Liver (tissue), 9 donors: Measurements from ENCODE around the gene GARNL3. TPM values are rescaled to one million over a fixed set of nuclear protein-coding genes. Genes with fewer than 3 reads are reported as not detected.

ENCODE experiments used
- DNase-seq: peaks from one replicate; pipeline ENCODE4 v3.0.0-alpha.2; 2017; ENCODE audit warnings: low spot score
- H3K27ac ChIP-seq, 2 donors: one replicate each; pipeline ENCODE4 v1.7.0; 2013; ENCODE audit warnings: inconsistent platforms in 2 of 2, low read length in 2 of 2, control low read depth in 1 of 2, low read depth in 1 of 2, mild to moderate bottlenecking in 1 of 2
- H3K27me3 ChIP-seq, 4 donors: one replicate each; pipeline versions ENCODE4 v1.6.1 to v1.7.0; 2013; ENCODE audit warnings: low read length in 3 of 4, inconsistent platforms in 1 of 4, mild to moderate bottlenecking in 1 of 4, moderate library complexity in 1 of 4; ENCODE audit not compliant: control insufficient read depth in 4 of 4, insufficient read depth in 4 of 4
- H3K36me3 ChIP-seq, 4 donors: one replicate each; pipeline versions ENCODE4 v1.6.1 to v1.7.0; 2013; ENCODE audit warnings: low read length in 3 of 4, mild to moderate bottlenecking in 3 of 4, low read depth in 1 of 4, moderate library complexity in 1 of 4; ENCODE audit not compliant: control insufficient read depth in 4 of 4, insufficient read depth in 3 of 4
- H3K4me1 ChIP-seq, 4 donors: one replicate each; pipeline versions ENCODE4 v1.6.1 to v1.7.0; 2013; ENCODE audit warnings: low read length in 3 of 4, mild to moderate bottlenecking in 3 of 4, moderate library complexity in 1 of 4; ENCODE audit not compliant: control insufficient read depth in 4 of 4, insufficient read depth in 4 of 4
- H3K4me3 ChIP-seq, 3 donors: one replicate each; pipeline versions ENCODE4 v1.6.1 to v1.7.0; 2013; ENCODE audit warnings: low read length in 3 of 3, control low read depth in 1 of 3, low read depth in 1 of 3, mild to moderate bottlenecking in 1 of 3
- H3K9ac ChIP-seq, 2 donors: one replicate each; pipeline ENCODE4 v1.7.0; 2013; ENCODE audit warnings: low read length in 2 of 2, mild to moderate bottlenecking in 2 of 2, moderate library complexity in 2 of 2, control low read depth in 1 of 2, low read depth in 1 of 2
- H3K9me3 ChIP-seq, 4 donors: one replicate each; pipeline versions ENCODE4 v1.6.1 to v1.7.0; 2013; ENCODE audit warnings: low read length in 3 of 4; ENCODE audit not compliant: control insufficient read depth in 4 of 4
- EGR1 ChIP-seq, 2 donors: IDR thresholded peaks; 2 replicates each; pipeline ENCODE4 v1.6.1; 2016 to 2018; ENCODE audit warnings: antibody characterized with exemption in 2 of 2, low read depth in 2 of 2
- FOXA1 ChIP-seq: IDR thresholded peaks from 2 replicates; pipeline ENCODE4 v1.6.1; 2016; ENCODE audit warnings: antibody characterized with exemption
- GABPA ChIP-seq, 2 donors: IDR thresholded peaks in 1 of 2; conservative IDR thresholded peaks in 1 of 2; 2 replicates each; pipeline ENCODE4 v1.6.1; 2016; ENCODE audit warnings: antibody characterized with exemption in 2 of 2, mild to moderate bottlenecking in 1 of 2, moderate library complexity in 1 of 2
- HNF4A ChIP-seq, 2 donors: conservative IDR thresholded peaks; 2 replicates each; pipeline ENCODE4 v1.6.1; 2016; ENCODE audit warnings: antibody characterized with exemption in 2 of 2, mild to moderate bottlenecking in 2 of 2
- HNF4G ChIP-seq: IDR thresholded peaks from 2 replicates; pipeline ENCODE4 v1.6.1; 2016; ENCODE audit warnings: antibody characterized with exemption
- JUND ChIP-seq, 2 donors: IDR thresholded peaks; 2 replicates each; pipeline ENCODE4 v1.6.1; 2016; ENCODE audit warnings: antibody characterized with exemption in 2 of 2
- NR2F2 ChIP-seq: IDR thresholded peaks from 2 replicates; pipeline ENCODE4 v1.6.1; 2016; ENCODE audit warnings: antibody characterized with exemption
- REST ChIP-seq: IDR thresholded peaks from 2 replicates; pipeline ENCODE4 v1.6.1; 2016; ENCODE audit warnings: antibody characterized with exemption, mild to moderate bottlenecking
- SP1 ChIP-seq: IDR thresholded peaks from 2 replicates; pipeline ENCODE4 v1.6.1; 2018; ENCODE audit warnings: antibody characterized with exemption, mild to moderate bottlenecking
- YY1 ChIP-seq: IDR thresholded peaks from 2 replicates; pipeline ENCODE4 v1.6.1; 2016; ENCODE audit warnings: antibody characterized with exemption, mild to moderate bottlenecking
- ZBTB33 ChIP-seq: IDR thresholded peaks from 2 replicates; pipeline ENCODE4 v1.6.1; 2016; ENCODE audit warnings: antibody characterized with exemption
- WGBS: extraction: QIAGEN DNeasy Blood & Tissue Kit; methylation state at CpG from one replicate; pipeline ENCODE4 v1.1.7; 2013; 5-methylcytosine and 5-hydroxymethylcytosine counted together
- polyA plus RNA-seq, 2 donors: library from polyadenylated mRNA; stranded (reverse) in 1 of 2; unstranded in 1 of 2; fragments of 200-250 nt in 1 of 2; fragments of >200 nt in 1 of 2; fragmentation: Nextera tagmentation in 1 of 2; extraction: Ambion mirVana in 1 of 2; gene quantifications; one replicate each; pipeline versions ENCODE4 v1.2.1 to v1.2.3, GENCODE V29; 2013 to 2015
- total RNA-seq, 2 donors: library from RNA; depleted of rRNA; stranded (reverse); fragments of >200 nt; gene quantifications; one replicate each; pipeline ENCODE4 v1.2.3, GENCODE V29; 2014
- TF ChIP-seq, protein P1 (sequence below): IDR thresholded peaks from 2 replicates; pipeline ENCODE4 v1.6.1; 2016; ENCODE audit warnings: antibody characterized with exemption
- donor health status: healthy.
- donor health status: healthy.
- donor health status: healthy.
- donor health status: healthy.
- donor health status: healthy.

The GARNL3 gene
- total and polyA plus RNA-seq, 4 donors = 0.89 to 6.7 (median 3.5) TPM

DNA sequence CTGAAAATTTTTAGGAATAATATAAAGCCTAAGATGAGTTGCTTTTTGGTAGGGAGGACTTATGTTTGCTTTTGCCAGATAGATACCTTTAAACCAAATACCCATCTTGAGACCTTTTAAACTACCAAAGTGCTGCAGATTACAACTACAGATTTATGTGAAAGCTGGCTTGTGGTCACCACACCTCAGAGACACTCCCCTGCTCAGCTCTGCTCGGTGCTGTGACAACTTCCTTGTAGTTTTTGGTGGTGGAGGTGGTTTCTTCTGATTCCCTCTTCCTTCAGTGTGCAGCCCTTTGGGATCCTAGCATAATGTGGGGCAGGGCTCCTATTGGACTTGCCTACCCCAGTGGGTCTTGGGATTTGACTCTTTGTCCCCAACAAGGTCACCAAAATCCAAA is 29.2 kb downstream of the GARNL3 start:
- H3K9ac ChIP-seq = no peak overlapping the region
- H3K4me3 ChIP-seq = no peak overlapping the region
- H3K27me3 ChIP-seq = no peaks in the 10 kb centered on the region
- TF ChIP-seq FOXA1 (no peak), NR2F2 (no peak)
- H3K36me3 ChIP-seq = no peaks in the 10 kb centered on the region
- WGBS = 67% methylated on average over 1 of the region's 1 CpG
- DNase-seq = no peak
- H3K4me1 ChIP-seq = peaks cover 0 to 17% (median 2%) of the 10 kb centered on the region in 4 donors
- peak overlapping the region; percentile 36 to 46 for H3K27ac ChIP-seq
- H3K9me3 ChIP-seq = no peaks in the 10 kb centered on the region

DNA sequence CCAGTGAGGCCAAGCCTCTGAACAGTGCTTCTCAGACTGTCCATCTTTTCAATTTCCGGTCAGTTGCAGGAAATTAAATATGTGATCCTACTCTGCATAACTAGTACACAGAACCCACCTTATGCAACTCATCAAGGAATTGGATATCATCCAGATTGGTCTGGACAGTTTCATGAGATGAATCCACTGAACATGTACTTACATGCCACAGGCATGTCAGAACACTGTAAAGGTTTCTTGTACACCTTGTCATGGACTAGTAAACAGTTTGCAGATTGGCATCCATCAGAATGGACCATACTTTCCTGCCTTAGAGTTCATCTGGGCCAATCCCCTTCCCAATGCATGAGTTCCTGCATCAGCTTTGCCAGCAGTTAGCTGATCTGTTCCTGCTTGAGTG is 30.4 kb downstream of the GARNL3 start:
- H3K9me3 ChIP-seq = no peaks in the 10 kb centered on the region
- 93% methylated on average over 1 of the region's 1 CpG for WGBS
- no peak overlapping the region for H3K4me3 ChIP-seq
- no peak for TF ChIP-seq REST
- TF ChIP-seq FOXA1 = no peak
- no peak for TF ChIP-seq JUND (IDR thresholded peaks at IDR 0.05)
- TF ChIP-seq GABPA (IDR thresholded peaks at IDR 0.05 in 1 of 2, conservative IDR thresholded peaks at IDR 0.05 in 1 of 2) = no peak
- TF ChIP-seq HNF4A (conservative IDR thresholded peaks at IDR 0.05) = no peak
- no peak for TF ChIP-seq HNF4G
- TF ChIP-seq SP1 = no peak
- TF ChIP-seq NR2F2 = no peak
- TF ChIP-seq YY1 = no peak
- TF ChIP-seq, protein P1, sequence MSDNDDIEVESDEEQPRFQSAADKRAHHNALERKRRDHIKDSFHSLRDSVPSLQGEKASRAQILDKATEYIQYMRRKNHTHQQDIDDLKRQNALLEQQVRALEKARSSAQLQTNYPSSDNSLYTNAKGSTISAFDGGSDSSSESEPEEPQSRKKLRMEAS = no peak
- DNase-seq = no peak
- H3K27ac ChIP-seq = no peak overlapping the region
- H3K36me3 ChIP-seq = no peaks in the 10 kb centered on the region
- H3K4me1 ChIP-seq = peaks cover 0 to 19% (median 2%) of the 10 kb centered on the region in 4 donors
- no peaks in the 10 kb centered on the region for H3K27me3 ChIP-seq
- H3K9ac ChIP-seq = no peak overlapping the region

- Histone ChIP-seq H3K9me3 (no peaks in the 10 kb centered on the region), H3K27ac (no peak overlapping the region), H3K4me3 (no peak overlapping the region), H3K36me3 (no peaks in the 10 kb centered on the region), H3K4me1 (peaks cover 0 to 12% (median 6%) of the 10 kb centered on the region in 4 donors), H3K9ac (no peak overlapping the region), H3K27me3 (no peaks in the 10 kb centered on the region)
- DNase-seq = no peak
- TF ChIP-seq GABPA (IDR thresholded peaks at IDR 0.05 in 1 of 2, conservative IDR thresholded peaks at IDR 0.05 in 1 of 2) = no peak
- TF ChIP-seq SP1 = no peak
- TF ChIP-seq NR2F2 = no peak
- TF ChIP-seq EGR1 (IDR thresholded peaks at IDR 0.05; ENCODE audit: low read depth in 2 of 2) = no peak
- no peak for TF ChIP-seq ZBTB33
- TF ChIP-seq JUND (IDR thresholded peaks at IDR 0.05) = no peak
- WGBS = 94% methylated on average over 3 of the region's 3 CpGs
Observed at GRCh38 chr9:127300886-127301447, 36.4 kb downstream of the GARNL3 start.
